Fibroblast of skin of right biceps (primary cell): ENCODE data around the gene PROS1.

ENCODE experiments used
- DNase-seq: peaks from one replicate; pipeline ENCODE4 v3.0.0-alpha.2; 2013

The PROS1 gene

DNA sequence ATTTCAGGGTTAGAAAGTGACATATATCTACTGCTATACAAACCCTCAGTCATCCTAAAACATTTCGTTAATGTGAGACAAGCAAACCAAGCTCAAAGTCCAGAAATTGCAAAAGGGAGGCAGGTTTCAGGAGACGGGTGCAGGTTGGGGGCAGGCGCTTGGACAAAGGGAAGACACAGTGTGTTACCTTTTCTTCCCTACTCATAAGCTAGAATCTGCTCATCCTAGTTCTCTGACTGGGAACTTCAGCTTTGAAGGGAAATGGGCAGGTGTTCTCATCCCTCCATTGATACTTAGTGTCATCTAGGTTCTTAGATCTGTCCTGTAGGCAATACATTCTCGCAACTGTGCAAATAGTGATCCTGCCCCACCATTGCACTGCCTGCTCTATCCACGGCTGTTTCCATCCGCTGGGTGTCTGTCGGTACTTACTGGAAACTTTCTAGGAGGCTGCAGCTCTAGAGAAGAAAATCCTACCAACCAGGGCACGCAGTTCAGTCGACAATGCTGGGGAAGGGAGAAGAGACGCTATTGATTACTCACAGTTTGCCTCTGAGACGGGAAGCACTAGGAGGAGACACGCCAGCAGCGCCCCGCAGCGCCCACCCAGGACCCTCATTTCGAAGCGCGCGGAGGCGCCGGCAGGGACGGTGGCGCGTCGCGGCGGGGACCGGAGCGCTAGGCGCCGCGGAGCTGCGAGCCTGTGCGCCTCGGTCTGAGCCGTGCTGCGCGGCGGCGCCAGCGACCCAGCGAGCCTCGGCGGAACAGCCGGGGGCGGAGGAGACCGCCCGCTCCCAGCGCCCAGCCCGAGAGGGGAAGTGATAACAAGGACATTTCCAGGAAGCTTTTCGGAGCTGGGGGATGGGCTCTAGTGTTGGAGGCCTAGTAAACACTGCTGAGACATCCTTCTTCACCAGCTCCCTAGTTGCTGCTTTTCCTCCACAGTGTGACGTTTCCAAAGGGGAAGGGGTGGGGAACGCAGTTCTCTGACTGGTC is at the start of gene PROS1:
TSS of gene PROS1 (minus strand) at position 766 of the 996 bp plus-strand sequence. CDS start at position 619, 147 bp downstream.
- DNase-seq: peak; percentile 83

DNA sequence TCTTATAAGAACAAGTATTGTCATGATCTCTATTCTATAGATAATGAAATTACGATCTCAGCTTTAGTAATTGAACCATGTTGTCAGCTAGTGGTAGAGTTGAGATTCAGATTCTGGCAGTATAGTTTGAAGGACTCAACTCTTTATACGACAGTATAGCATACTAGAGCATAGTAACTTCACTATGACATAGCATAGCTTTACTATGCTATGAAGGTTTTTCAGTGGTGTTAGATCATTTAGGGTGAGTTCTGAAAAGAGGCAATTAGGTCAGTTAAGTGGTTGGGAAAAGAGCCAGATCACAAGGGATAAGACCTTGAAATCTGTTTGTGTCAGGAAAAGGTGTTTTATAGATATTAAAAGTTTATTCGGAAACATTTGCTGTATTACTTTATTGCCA is 46.6 kb upstream of the PROS1 start:
- no peak for DNase-seq

DNA sequence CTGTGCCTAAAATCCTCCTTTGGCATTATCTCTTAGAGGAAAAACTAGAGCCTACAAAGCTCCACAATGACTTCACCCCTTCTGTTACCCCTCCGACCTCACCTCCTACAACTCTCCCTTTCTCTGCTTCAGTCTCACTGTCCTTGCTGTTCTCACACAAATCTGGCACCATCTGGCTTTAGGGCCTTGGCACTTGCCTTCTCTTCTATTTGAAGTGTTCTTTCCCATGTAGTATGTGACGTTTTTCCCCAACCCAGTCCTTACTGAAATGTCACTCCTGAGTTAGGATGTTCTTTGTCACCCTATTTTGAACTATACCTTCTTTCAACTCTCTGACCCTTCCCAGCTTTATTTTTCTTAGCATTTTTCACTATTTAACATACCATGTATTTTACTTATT is 46.0 kb upstream of the PROS1 start:
- no peak for DNase-seq

DNA sequence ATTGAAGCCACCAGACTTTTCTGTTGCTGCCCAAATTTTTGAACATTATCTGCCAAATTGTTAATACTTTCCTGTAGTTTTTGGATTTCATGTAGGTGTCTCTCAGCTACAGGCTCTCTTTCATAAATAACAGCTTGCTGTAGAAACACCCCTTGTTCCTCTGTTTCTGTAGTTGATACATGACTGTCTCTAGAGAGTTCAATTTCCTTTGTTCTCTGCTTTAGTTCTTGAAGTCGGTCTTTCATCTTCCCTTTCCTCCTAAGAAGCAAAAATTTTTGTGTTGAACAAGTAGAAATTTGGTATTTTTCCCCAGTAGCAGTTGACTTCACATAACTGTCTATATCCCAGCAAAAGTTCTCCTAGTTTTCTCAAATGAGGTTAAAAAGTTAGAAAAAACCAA is 41.3 kb upstream of the PROS1 start:
- DNase-seq: no peak

DNA sequence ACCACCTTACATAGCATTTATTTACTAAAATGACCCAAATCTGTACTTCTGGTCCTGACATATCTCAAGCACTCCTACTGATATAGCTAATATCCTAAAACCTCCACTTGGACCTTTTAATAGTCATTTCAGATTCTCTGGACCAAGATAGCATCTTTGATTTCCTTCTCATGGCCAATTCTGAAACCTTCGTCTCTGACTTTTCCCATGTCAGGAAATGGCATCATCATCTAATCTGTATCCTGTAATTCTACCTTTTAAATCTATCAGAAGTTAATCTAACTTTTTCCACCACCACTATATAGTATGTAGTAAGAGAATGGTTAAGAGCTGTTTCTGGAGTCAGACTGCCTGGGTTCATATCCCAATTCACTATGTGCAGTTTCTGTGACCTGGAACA is 38.5 kb upstream of the PROS1 start:
- no peak for DNase-seq

DNA sequence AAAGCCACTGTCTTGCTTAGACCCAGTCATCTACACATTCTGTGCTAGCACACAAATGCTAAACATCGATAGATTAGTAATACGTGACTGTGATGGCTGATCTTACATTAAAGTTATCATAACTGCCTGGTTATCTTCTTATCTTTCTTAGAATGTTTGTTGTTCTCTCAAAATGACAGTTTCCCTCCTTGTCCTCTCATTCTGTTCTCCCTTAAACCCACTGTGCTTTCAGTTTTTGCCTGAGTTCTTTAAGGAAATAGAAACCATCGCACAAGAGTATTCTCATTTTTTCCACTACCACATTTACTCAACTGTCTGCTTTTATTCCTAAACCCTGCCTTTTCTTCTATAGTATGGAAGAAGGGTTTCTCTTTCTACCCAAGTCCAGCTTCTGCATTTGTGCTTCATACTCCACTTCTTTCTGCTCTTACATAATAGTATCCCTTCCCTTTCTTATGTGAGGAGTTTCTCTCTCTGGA is 37.6 kb upstream of the PROS1 start:
- no peak for DNase-seq

DNA sequence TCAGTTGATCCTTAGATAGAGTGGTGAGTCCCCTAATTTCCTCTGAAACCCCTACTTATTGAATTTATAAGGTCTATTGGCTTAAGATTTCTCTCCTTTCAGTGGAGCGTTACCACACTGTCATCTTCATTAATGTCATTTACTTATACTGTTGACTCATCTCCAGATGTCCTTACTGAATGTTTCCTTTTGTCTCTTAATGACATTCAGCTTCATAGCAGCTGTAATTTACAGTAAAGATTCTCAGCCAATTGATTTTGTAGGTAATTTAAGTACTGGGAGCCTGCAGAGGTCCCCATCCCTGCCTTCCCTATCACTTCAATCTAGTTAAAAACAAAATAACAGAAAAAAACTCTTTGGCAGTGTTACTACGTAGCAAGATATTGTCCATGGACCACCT is 35.9 kb upstream of the PROS1 start:
- DNase-seq: no peak

DNA sequence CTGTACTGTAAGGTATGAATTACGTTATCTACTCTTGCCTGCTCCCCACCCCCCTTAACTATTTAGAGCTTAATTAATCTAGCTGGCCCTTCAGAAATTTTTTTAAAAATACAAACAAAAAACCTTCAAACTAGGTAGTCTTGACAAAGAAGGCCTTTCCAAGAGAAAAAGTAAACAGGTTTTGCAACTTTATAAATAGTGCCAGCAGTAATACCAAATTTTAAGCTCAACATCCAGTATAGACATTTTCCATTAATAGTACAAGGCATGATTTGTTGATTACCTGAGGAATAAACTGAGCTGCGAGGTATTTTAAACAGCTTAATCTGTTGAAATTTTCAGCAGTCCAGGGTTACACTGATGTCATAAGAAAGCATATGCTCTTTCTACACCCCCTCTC is 34.6 kb upstream of the PROS1 start:
- no peak for DNase-seq

DNA sequence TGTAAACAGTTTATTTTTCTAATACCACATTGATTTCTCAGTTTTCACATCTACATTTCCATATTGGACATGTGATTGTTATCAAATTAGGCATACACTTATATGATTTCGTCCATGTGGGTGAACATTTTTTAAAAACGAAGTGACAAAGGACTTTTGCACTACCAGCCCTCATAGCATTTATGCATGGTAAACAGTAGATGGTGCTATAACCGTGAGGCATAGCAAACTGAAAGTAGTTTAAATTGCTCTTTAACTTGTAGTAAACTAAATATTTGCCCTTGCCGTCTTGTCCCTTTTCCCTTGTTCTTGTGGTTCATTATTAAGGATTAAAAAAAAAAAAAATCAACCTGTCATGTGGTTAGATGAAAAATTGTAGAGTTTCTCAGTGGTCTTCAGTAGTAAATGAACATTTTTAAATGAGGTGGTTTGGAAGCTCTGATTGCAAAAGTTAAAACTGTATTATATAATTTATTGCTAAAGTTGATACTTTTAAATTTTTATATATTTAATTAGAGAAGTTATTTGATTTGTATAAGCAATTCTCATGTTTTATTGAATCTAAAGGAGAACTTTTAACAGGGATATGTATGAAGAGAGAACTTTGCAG is 30.7 kb upstream of the PROS1 start:
- peak; percentile 65 for DNase-seq

DNA sequence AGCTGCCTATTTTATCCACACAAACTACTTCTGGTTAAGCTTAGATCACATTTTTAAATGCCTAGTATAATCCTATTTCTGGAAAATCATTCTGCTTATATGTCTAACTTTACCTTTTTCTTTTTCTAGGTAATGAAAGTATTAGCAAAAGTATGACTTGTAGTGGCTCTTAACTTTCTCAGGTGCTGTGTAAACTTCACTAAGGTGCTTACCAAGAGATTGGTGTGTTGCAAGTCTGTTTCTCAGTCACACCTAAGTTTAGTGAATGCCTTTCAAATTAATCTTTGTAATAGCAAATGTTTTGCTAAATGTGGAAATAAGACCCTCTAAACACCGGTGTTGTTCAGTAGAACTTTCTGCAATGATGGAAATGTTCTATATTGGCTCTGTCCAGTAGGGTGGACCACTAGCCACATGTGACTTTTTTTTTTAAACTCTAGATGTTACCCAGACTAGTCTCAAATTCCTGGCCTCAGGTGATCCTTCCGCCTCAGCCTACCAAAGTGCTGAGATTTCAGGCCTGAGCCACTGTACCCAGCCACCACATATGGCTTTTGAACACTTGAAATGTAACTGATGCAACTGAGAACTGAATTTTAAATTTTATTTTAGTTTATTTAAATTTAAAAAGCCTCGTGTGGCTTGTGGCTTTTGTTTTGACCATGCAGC is 28.3 kb upstream of the PROS1 start:
- no peak for DNase-seq

DNA sequence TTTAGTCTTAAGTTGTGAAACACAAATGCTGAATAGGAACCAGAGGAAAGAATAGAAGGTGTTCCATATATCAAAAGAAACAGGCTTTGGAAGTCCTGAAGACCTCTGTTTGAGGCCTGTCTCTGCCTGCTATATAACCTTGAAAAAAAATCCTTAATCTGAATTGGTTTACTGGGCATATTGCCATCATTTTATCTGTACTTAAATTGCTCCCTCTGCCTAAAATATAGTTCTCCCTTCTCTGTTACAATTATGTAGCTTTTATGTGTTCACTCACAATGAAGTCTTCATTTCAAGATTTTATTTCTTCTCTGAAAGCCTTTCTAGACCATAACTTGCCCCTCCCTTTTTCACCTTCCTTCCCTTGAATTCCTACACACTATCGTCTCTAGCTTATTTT is 27.5 kb upstream of the PROS1 start:
- no peak for DNase-seq

DNA sequence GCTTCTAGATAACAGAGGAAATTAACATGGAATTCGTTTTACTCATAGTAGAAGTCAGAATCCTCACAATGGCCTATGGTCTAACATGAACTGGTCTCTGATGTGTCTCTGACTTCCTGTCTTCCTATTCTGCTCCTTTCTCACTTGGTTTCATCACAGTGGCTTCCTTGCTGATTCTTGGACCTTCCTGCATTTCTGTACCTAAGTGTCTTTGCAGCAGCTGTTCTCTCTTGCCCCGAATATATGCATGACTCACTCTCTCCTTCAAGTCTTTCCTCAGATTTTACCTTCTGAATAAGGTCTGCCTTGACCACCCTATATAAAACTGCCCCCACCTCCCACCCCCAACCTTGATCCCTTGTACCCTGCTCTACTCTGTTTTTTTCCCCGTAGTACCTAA is 20.4 kb upstream of the PROS1 start:
- DNase-seq: no peak

DNA sequence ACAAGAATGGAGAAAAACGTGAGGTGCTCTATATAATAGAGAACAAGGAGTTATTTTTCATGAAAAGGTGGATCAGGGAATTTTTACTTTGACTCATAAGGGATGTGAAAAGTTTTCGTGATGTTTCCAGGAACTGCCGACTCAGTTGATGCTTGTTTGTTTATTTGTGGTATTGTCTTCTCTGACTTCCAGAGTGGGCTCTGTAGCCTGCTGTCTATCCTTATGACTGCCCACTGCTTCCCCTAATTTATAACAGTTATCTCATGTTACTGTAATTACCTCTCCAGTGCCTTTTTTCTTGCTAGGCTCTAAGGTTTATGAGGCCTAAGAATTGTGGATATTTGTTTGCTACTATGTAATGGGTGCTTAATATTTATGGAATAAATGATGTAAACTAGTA is 18.5 kb upstream of the PROS1 start:
- no peak for DNase-seq

DNA sequence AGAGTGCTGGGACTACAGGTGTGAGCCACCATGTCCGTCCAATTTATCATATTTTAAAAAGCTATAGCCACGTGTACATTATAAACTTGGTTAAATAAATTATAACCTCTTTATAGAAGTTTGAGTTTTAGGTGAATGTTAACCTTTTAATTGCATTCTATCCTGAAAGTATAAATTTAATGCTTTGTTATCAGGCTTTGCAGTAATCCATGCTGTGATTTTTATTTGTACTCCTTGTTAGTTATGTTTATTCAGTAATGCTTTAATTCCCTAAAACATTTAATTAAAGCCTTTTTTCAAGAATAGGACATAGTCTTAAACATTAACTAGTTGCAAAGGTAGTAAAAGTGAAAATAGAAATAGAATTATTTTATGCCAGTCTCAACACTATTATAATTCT is 17.9 kb upstream of the PROS1 start:
- DNase-seq: no peak

DNA sequence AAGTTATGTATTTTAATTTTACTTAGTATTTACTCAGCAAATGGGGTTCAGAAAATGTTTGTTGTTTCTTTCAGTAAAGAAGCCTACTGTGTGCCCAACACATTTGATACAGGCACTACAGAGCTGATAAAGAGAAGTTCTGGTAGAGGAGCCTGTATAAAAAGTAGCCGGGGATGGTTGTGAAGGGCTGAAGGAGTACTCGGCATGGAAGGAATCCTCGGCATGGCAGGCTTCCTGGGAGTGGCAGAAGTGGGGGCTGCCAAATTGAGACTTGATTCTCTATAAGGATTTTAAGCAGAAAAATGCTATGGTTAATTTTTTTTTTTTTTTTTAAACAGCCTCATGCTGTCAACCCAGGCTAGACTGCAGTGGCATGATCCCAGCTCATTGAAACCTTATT is 15.5 kb upstream of the PROS1 start:
- DNase-seq: no peak

DNA sequence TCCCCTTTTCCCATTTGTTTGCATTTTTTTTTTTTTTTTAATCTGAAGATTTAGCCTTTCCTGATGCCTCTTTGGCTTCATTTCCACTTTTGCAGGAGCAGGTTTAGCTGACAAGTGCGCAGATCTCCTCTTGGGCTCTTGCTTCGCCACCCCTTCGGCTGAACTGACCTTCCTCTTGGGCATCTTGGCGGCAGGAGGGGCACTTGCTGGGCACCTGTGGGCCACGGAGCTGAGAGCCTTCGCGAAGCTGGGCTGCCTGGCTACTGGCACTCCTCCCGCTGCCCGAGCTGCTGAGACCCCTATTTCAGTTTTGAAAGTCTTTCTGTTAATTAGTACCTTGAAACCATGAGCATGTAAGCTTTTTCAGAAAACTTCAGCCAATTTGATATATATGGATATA is 15.1 kb upstream of the PROS1 start:
- DNase-seq: no peak

DNA sequence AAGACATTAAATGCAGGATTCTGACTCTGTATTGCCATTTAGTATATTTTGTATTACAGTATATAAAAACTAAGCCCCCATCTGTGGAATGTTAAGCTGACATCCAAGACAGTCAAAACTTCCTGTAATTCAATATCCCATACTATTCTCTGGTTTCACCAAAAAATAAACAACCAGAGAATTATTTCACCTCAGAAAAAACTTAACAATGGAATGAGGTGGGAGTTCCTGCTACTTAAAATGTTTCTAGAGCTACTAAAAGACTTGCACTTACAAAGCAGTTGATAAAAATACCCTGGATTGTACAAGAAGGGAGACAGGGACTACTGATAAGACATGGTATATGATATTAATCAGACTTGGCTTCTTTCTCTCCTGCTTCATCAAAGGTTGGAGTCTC is 14.6 kb upstream of the PROS1 start:
- DNase-seq: peak; percentile 27

DNA sequence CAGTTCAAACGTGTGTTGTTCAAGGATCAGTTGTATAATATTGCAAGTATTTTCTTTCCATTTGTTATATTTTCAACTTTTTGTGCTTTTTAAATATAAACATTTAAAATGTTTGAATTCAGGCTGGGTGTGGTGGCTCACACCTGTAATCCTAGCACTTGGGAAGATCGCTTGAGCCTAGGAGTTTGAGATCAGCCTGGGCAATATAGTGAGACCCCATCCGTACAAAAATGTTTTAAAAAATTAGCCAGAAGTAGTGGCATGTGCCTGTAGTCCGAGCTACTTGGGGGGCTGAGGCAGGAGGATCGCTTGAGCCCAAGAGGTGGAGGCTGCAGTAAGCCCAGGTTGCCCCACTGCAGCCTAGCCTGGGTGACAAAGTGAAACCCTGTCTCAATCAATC is 10.9 kb upstream of the PROS1 start:
- no peak for DNase-seq

DNA sequence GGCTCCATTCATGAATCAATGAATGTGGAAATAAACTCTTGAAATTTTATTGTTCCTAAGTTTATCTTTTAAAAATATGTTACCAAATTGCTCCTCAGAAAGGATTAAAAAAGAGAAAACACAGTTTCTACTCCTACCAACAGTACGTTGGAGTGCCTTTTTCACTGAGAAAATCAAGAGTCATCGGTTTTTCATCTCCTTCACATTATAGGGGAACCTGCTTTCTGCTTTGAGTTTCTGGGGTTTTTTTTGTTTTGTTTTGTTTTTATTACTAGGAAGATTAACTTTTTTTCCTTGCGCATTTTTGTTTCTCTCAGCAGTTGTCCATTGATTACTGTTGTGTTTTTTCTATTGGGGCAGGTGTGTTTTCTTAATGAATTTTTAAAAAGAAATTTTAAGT is 9.7 kb upstream of the PROS1 start:
- DNase-seq: no peak

DNA sequence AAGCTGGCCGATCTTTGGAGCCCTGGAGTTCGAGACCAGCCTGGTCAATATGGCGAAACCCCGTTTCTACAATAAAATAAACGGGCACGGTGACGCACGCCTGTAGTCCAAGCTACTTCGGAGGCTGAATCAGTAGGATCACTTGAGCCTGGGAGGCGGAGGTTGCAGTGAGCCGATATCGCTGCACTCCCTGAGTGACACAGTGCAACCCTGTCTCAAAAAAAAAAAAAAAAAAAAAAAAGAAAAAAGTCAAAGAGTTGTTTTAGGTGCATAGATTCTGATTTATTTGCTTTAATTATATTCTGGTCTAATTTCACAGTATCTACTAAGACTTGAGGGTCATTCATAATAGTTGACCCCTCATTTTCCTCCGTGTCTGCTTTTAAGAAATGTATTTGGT is 8.0 kb upstream of the PROS1 start:
- DNase-seq: no peak

DNA sequence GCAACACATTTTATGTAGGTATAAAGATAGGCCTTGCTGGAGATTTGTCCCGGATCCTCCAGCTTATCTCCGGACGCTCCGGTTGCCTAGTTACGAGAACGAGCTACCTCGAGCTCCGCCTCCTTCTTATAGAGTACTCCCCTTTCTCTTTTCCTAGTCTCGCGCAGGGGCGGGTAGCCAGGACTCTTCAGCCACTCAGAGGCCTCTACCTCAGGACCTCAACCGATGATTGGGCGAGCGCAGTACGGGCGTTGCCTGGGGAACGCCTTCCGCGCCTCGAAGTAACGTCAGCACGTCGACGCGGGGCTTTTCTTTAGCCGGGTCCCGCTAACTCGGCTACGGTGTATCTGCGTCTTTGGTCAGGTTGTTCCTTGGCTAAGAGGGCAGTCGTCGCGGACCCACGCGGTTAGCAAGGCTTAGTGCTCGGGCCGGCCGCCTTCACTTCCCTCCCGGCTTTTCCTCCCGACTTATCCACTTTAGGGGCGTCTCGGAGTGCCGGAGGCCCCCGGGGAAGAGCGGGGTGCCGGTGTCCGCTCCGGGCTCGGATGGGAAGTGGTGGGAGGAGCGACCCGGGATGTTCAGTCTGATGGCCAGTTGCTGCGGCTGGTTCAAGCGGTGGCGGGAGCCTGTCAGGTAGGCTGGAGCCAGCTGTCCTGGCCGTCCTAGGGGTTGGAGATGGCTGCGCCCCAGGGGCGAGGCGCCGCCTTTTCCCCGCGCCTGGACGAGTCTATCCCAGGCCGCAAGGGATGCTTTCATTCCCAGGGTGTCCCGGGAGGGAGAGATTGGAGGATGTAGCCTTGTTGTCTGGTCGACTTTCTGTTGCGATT is 6.4 kb upstream of the PROS1 start, which contains the start of gene ARL13B:
TSS of gene ARL13B (plus strand) at position 306 of the 827 bp plus-strand sequence. CDS start at position 575, 269 bp downstream.
- DNase-seq: peak; percentile 99

DNA sequence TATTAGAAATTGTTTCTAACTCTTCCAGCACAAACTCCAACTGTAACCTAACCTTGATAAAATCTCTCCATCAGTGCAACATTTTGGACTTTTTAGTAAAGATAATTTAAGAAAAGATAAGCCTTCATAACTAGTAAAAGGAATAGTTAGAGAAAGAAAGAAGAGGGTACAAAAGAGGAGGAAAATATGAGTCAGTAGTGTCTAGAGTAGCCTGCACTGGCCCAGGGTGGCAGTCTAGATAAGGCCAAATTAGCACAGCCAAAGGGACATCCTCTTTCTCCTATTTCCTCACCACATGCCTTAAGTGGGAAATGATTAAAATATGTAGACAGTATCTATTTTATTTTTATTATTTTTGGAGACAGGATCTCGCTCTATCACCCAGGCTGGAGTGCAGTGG is 3.7 kb downstream of the PROS1 start:
- DNase-seq: no peak

DNA sequence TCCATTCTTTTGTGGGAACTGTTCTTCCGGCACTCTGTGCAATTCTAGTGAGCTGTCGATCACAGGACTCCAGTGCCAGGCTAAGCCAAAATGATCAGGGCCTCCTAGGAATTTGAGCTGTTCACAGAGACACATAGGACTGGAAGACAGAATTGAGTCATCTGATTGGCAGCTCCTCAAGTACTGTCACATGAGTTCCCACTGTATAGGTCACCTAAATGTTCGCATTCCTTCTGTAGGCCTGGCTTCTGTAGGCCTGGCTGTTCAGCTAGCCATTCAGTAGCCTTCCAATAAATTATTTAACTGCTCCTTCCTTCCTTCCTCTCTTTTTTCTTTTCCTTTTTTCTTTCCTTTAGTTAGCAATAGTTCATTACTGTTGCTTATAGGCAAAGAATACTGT is 4.3 kb downstream of the PROS1 start:
- DNase-seq: peak; percentile 58
